Measurements from ENCODE around the gene GRPEL2.

The GRPEL2 gene

DNA sequence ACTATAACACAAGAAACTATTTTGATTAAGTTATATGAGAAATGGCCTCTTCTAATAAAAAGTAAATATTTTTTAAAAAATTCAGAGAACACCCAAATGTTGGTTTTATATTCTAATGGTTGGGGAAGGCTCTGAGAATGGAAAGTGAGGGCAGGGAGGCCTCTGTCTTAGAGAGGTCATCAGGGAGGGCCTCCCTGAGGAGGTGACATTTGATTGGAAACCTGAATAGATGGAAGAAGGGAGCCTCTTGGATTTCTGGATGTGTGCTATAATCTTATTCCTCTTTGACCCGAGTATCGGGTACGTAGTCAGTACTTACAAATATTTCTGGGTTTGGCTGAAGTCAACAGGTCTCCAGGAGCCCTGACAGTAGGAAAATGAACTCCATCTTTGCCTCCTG is 26.1 kb upstream of the GRPEL2 start:
- DNase-seq (ENCODE audit: low spot score) = no peak

DNA sequence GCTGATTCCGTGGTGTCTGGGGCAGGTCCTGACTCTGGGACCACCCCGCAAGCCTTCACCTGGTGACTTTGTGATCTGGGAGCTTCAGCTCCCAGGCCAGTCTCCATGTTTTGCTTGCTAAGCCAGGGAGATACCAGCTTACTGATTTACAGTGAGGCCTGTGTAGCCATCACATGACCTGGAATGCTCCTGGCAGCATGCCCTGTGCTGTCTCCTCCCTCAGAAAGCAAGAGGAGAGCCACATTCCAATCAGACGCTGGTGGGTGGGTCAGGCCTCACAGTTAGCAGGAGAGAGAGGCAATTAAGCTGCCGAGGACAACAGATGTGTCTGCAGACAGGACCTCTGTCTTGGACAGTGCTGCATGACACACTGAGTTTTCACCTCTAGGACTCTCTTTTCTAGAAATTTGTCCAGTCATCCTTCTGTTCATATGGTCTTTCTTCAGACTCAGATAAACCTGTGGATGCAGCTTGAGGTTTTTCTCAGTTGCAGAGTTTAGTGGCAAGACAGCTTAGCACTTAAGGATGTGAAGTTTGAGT is 24.4 kb upstream of the GRPEL2 start:
- DNase-seq (ENCODE audit: low spot score) = peak; percentile 65

DNA sequence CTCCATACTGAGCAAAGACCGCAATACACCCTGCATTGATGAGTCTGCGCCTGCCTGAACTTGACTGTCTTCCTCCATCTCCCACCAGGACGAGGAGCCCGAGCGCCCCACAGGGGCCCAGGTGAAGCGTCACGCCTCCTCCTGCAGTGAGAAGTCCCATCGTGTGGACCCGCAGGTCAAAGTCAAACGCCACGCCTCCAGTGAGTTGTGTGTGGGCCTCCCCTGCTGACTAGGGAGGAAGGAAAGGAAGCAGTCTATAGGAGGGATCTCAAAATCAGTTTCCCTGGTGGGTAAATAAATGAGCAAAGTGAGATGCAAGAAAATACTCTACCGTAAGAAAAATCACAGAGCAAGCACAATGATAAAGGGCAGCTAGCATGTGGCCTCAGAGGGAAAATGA is 22.8 kb upstream of the GRPEL2 start:
- no peak for DNase-seq (ENCODE audit: low spot score)

DNA sequence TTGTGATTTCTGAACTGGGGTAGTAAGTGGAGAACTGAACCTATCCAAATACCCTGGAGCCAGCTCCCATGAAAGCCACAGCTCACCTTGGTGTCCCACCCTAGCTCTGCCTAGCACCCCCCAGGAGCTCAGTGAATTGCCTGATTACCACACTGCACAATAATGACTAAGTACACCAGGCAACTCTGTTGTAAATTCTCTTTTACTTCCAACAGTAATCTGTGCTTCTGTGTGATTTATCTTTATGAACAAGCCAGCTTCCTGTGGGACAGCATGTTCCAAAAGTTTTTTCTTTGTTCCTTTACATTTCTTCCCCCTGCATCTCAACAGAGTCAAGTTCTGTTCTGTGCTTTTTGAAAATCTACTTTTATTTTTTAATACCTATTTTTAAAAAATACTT is 22.1 kb upstream of the GRPEL2 start:
- DNase-seq (ENCODE audit: low spot score) = no peak

DNA sequence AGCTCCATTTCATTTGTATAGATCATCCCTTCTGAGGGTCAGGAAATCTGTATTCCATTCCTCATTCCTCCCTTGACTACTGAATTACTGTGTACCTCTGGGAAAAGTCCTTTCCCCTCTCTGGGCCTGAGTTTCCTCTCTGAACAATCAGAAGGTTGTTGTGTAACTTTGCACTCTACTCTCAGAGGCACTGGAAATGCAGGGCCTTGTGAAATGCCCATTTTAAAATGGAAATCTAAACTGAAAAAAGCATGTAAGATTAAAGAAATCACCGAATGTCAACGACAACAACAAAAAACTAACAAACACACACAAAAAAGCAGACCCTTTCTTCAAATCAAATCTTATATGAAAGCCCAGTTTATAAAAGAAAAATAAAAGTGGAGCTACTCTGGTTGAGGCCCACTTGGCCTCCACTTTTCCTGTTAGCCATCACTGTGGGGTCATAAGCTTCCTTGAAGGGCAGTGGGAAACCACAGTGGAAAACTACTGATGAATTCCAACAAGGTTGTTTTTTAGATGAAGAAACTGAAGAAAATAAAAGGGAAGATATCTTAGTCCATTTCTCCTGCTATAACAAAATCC is 21.6 kb upstream of the GRPEL2 start:
- DNase-seq (ENCODE audit: low spot score) = no peak

DNA sequence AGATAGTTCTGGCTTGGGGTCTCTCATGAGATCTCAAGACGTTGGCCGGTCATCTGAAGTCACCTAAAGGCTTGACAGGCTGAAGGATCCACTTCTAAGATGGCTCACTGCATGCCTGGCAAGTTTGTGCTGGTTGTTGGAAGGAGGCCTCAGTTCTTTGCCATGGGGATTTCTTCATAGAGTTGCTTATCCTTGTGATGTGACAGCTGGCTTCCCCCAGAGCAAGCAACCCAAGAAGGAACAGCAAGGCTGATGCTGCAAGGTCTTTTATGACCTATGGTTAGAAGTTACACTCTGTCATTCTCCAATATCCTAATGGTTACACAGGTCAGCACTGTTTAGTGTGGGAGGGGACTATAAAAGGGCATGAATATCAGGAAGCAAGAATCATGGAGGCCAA is 20.7 kb upstream of the GRPEL2 start:
- no peak for DNase-seq (ENCODE audit: low spot score)

DNA sequence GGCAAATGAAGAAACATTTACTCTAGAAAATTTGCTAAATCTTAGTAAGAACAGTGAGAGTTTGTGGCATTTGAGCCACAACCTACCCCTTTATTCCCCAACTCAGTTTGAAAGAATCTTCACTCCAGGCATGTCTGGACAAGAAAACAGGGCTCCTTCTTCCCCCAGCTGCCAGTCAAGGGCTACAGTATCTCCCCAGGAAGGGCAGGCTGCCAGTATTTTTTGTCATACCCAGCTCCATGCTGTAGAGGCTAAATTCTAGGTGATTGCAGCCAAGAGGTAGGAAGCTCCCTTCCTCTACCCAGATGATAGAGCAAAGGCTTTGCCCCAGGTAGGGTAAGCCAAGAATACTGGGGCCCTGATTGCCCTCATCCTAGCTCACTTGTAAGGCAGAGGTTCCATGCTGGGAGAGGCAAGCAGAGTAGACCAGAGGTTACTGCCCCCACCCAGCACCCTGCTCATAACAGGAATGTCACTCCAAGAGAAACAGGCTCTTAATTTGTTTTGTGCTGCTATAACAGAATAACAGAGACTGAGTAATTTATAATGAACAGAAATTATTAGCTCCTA is 20.0 kb upstream of the GRPEL2 start:
- no peak for DNase-seq (ENCODE audit: low spot score)

DNA sequence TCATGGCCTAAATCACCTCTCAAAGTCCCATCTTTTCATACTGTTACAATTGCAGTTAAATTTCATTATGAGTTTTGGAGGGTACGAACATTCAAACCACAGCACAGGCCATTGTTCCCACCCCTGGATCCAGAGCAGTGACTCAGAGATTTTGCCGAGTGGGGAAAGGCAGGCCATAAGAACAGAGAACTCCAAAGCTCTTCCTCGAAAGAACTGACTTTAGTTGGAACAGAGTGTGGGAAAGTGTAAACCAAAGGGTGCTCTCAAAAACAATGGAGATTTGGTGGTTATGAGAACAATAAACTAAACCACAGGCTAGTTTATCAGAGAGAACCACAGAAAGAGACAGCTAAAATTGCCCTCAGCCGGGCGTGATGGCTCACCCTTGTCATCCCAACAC is 19.4 kb upstream of the GRPEL2 start:
- DNase-seq (ENCODE audit: low spot score) = no peak

DNA sequence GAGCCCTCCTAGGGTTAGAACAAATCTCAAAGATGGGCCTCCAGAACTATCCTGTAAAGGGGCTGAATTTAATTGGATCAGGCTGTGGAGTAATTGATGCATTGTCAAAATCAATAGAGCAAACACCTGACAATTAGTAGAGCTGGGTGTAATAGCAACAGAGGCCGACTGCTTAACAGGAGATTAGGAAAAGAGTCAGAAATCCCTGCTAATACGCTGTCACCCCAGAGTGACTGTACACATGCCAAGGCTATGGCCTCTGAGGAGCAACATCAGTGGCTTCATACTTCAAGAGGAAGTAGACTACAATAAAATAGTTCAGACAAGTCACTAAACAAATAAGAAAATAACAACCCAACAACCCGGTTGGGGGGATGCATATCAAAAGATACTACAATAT is 18.7 kb upstream of the GRPEL2 start:
- no peak for DNase-seq (ENCODE audit: low spot score)

DNA sequence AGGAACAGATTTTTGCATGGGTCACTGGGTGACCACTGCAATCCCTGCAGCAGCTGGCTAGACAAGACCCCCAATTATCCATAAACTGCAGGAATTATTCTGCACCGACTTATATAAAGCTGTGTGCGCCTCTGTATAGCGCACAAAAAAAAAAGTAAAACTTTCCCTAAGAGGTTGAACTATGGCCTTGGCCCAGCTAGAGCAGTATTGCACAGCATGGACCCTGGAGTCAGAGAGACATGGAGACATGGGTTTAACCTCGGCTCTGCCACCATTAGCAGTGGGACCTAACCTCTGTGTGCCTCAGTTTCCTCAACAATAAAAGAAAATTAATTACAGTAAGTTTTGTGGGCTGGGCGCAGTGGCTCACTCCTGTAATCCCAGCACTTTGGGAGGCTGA is 17.1 kb upstream of the GRPEL2 start:
- DNase-seq (ENCODE audit: low spot score) = no peak

DNA sequence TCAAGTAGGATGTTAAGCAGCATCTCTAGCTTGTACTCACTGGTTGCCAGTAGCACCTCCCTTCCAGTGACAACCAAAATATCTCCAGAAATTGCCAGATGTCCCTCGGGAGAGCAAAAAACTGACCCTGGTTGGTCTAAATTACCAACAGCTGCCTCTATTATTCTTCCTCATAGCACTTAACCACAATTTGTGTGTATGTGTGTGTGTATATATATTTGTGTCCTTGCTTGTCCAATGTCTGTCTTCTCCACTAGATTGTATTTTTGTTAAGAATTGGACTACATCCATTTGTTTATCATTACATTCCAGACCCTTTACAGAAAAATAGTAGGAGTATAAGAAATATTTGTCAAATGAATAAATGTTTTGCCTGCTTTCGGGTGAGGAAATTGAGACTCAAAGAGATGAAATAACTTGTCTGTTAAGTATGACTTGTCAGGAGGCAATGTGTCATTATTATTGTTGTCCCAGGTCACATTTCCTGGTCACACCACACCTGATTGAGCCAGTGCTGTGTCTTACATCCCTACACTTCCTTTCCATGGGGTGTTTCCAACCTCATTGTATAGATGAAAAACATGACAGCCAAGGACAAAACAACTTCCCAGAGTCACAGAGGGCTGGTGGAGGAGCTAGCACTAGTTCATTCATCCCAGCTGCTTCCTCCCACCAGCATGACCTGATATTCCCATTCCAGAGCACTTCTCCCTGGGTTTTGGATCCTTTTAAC is 11.4 kb upstream of the GRPEL2 start:
- DNase-seq (ENCODE audit: low spot score) = no peak

DNA sequence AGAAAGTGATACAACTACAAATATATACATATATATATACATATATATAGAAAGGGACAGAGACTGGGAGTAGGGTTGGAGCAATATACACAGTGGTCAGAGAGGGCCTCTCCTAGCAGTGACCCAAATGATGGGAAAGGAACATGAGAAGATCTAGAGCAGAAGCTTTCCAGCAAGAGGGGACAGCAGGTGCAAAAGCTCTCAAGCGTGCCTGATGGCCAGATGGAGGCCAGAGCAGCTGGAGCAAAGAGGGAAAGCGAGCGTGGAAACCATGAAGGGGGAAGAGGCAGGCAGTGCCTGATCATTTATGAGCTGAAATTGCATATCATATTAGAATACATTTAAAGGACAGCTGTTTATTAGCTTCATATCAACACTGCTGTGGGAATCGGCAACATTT is 7.6 kb upstream of the GRPEL2 start:
- no peak for DNase-seq (ENCODE audit: low spot score)

DNA sequence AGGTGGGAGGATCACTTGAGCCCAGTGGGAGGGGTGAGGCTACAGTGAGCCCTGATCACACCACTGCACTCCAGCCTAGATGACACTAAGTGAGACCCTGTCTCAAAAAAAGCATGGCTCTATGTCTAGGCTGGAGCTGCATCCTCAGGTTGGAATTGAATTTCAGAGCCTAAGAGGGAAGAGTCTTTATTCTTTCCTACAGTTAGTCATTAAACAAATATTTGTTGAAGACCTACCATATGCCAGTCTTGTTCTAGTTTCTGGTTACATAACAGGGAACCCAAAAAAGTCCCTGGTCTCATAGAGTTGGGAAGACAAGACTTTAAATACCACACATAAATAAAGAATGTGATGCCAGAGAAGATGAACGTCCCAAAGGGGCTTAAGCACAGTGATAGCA is 6.9 kb upstream of the GRPEL2 start:
- no peak for DNase-seq (ENCODE audit: low spot score)

DNA sequence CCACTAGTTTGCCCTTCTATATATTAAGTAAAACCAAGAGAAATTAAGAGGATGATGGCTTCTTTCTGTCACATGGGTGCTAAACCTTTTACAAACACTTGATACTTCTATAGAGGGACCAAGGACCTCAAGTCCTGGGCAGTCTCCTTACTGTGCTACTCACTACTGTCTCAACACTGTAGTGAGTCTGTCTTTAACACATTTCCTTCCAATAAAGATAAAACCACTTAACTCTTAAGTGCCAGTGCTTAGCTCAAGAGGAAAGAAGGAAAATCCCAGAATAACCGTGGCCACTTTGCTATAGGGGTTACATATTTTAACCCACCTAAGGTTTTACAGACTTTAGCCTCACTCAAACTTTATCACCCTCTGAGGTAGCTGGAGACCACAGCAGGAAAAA is 4.4 kb upstream of the GRPEL2 start:
- no peak for DNase-seq (ENCODE audit: low spot score)

DNA sequence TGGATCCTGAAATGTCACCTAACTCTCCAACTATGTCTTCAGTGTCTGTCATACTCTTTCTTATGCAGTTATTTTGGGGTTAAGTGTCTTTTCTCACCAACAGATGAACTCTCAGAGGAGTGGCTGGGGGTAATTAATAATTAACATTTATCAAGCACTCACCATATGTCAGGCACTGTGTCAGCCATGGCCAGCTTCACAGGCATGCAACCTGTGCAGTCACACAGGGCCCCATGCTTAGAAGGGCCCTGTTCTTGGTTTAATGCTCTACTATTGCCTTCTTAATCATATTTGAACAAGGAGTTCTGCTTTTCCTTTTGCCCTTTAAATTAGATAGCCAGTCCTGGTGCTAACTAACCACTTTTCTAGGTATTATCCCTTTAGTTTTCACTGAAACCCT is 3.4 kb upstream of the GRPEL2 start:
- DNase-seq (ENCODE audit: low spot score) = no peak

DNA sequence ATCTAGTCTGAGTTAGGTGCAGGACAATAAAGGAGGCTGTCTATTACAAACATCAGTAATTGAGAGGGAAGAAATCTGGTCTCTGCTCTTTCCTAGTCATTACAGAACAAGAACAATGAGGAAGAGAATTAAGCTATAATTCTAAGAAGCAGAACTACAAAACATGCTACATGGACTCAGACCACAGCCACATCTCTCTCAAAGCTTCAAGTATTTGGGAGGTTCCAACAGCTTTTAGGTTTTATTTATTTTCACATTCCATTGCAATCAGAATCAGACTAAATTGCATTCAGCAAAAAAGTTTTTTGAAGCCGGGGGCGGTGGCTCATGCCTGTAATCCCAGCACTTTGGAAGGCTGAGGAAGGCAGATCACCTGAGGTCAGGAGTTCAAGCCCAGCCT is 1.1 kb upstream of the GRPEL2 start:
- no peak for DNase-seq (ENCODE audit: low spot score)

DNA sequence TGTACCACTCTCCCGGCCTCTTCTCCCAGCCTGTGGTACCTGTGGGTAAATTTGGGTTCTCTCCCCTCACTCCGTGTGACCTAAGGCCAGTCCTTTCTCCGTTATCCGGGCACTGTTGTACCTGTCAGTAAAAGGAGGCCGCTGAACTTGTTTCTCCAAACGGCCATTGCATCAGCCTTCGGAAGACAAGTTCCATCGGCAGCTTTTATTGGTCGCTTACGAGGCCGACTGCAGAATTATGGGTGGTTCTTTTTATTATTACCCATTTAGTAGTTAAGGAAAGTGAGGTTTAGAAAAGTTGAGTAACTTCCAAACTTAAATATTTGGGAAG is 558 bp downstream of the GRPEL2 start:
- DNase-seq (ENCODE audit: low spot score) = no peak

DNA sequence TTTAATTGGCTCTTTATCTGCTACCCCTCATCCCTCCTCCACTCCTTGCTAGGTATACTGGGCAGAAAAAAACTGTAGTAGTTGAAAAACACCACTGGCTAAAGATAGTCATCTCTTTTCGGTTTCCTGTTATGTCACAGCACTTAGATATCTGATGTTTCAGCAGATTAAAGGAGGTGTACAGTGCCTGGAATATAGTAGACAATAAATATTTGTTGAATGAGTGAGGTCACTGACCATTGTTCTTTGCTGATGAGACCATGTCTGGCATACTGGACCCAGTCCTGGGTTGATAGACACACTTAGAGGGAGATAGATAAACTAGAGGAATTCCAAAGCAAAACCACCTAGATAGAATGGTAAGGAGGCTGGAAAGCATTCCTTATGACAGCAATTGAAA is 3.2 kb downstream of the GRPEL2 start:
- no peak for DNase-seq (ENCODE audit: low spot score)

DNA sequence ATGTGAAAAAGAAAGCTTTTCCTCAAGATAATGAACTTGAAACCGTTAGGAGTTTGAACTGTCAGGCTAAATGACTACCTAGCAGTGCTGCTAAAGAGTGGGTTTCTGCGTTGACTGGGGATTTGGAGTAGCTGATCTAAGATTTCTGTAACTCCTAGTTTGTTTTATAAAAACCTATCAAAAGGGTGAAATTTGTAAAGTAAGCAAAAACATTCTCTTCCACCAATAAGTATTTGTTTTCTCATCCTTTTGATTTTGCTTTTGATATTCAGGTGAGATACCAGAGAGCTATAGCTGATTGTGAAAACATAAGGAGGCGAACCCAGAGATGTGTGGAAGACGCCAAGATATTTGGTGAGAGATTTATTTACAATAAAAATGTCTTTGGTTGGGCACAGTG is 4.1 kb downstream of the GRPEL2 start:
- DNase-seq (ENCODE audit: low spot score) = no peak

DNA sequence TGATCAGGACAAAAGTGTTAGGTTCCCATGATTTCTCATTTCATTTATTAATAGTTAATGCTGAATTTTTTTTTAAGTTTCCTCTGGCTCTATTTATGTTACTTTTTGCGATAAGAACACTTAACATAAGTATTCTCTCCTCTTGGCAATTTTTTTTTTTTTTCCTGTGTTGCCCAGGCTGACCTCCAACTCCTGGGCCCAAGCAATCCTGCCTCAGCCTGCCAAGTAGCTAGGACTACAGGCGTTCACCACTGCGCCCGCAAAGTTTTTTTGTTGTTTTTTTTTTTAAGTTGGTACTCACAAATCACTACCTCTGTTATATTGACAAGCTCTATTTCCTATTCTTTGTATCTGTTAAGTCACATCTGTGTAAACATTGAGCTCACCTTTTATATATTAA is 6.9 kb downstream of the GRPEL2 start:
- no peak for DNase-seq (ENCODE audit: low spot score)

DNA sequence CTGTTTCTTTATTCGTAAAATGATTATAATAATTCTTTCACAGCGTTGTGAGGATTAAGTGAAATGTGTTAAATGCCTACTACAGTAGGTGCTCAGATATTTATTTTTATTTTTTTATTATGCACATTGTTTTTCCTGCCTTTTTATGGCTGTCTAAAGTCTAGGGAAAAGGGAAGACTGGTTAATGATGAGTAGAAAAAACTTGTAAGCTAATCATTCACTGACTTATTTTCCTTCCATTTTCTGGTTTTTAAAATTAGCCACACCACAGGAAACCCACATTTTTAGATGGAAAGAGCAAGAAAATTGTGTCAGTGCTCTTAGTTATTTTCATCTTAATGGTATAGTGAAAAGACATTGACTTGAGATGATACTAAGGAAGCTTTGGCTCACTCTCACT is 8.6 kb downstream of the GRPEL2 start:
- no peak for DNase-seq (ENCODE audit: low spot score)

DNA sequence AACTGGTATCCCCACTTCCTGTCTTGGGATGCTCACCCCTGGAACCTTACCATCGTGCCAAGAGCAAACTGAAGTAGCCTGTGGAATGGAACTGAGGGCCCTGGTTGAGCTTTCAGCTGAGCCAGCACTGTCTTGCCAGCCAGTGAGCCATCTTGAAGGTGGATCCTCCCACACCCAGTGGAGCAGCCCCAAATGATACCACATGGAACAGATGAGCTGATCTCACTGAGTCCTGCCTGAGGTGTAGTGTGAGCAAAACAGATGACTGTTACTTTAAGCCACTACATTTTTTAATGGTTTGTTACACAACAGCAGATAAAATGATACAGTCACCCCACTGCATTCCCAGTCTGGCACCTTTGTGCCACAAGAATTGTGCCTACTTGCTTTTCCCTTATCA is 10.4 kb downstream of the GRPEL2 start:
- no peak for DNase-seq (ENCODE audit: low spot score)

DNA sequence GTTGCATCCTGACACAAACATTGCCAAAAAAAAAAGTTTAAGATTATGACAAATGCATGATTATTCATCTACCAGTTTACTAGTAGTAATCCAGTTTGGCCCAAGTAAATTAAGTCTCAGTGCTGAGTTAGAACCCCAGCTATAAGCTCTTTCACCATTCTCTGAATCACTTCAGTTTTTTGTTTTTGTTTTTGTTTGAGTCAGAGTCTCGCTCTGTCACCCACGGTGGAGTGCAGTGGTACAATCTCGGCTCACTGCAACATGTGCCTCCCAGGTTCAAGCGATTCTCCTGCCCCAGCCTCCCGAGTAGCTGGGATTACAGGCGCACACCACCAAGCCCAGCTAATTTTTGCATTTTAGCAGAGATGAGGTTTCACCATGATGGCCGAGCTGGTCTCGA is 11.1 kb downstream of the GRPEL2 start:
- no peak for DNase-seq (ENCODE audit: low spot score)

All from Ammon's horn (tissue), 1 donor.